Lower leg skin (tissue), 4 donors: ENCODE data around the gene C10orf95. TPM values are rescaled to one million over a fixed set of nuclear protein-coding genes. Genes with fewer than 3 reads are reported as not detected.

ENCODE experiments used
- DNase-seq, 2 donors: peaks; one replicate each; pipeline ENCODE4 v3.0.0-alpha.2; 2019; ENCODE audit warnings: low spot score in 2 of 2
- H3K4me3 ChIP-seq: fragments of 200-600 bp; sonication (generic); 2 replicates; pipeline ENCODE4 v1.5.1; 2017; ENCODE audit warnings: mild to moderate bottlenecking, low read depth; ENCODE audit not compliant: poor library complexity, severe bottlenecking
- POLR2A ChIP-seq, 2 donors: fragments of 450-650 bp; IDR thresholded peaks; one replicate each; pipeline ENCODE4 v1.6.1; 2016 to 2017; ENCODE audit warnings: antibody characterized with exemption in 2 of 2, mild to moderate bottlenecking in 1 of 2, moderate library complexity in 1 of 2
- WGBS, 2 donors: methylation state at CpG; one replicate each; pipeline ENCODE4 v1.1.5; 2018; 5-methylcytosine and 5-hydroxymethylcytosine counted together
- intact Hi-C: fragments of 100-400 bp; cut with DNase I; formaldehyde crosslinking; loops from one replicate; pipeline ENCODE4 v1.15.0; 2023; ENCODE audit warnings: low total_unique reads
- total RNA-seq, 4 donors: library from RNA; depleted of rRNA; stranded (reverse); fragments of >200 nt; gene quantifications; one replicate each; pipeline ENCODE4 v1.1.0, GENCODE V29; 2016
- TF ChIP-seq, protein P1 (sequence below), 3 donors: fragments of 450-650 bp; IDR thresholded peaks; one replicate each; pipeline ENCODE4 v1.5.1; 2016; ENCODE audit warnings: antibody characterized with exemption in 3 of 3, mild to moderate bottlenecking in 3 of 3, moderate library complexity in 2 of 3

Gene C10orf95
- total RNA-seq, 4 donors from 2014 or later: 7.6 to 17.3 (median 11.5) TPM

DNA sequence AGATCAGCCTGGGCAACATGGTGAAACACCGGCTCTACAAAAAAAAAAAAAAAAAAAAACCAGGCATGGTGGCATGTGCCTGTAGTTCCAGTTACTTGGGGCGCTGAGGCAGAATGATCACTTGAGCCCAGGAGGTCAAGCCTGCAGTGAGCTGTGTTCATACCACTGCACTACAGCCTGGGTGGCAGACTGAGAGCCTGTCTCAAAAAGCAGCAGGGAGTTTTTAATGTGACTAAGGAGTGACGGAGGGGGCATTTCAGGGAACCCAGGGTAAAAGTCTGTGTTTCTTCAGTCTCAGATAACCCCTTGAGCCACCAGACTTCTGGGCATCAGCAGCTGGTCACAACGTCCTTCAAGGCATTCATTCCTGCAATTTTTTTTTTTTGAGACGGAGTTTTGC lies 2.2 kb upstream of the C10orf95 start:
- DNase-seq: no peak
- no peak overlapping the region for H3K4me3 ChIP-seq
- intact Hi-C loops: no loop called here
- 88 to 92% methylated on average over 5 of the region's 5 CpGs for WGBS, 2 donors
- TF ChIP-seq, protein P1, sequence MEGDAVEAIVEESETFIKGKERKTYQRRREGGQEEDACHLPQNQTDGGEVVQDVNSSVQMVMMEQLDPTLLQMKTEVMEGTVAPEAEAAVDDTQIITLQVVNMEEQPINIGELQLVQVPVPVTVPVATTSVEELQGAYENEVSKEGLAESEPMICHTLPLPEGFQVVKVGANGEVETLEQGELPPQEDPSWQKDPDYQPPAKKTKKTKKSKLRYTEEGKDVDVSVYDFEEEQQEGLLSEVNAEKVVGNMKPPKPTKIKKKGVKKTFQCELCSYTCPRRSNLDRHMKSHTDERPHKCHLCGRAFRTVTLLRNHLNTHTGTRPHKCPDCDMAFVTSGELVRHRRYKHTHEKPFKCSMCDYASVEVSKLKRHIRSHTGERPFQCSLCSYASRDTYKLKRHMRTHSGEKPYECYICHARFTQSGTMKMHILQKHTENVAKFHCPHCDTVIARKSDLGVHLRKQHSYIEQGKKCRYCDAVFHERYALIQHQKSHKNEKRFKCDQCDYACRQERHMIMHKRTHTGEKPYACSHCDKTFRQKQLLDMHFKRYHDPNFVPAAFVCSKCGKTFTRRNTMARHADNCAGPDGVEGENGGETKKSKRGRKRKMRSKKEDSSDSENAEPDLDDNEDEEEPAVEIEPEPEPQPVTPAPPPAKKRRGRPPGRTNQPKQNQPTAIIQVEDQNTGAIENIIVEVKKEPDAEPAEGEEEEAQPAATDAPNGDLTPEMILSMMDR (IDR thresholded peaks at IDR 0.05): no peak
- TF ChIP-seq POLR2A (IDR thresholded peaks at IDR 0.05): no peak

GRCh38 chr10:102452672-102453340 lies 1.5 kb upstream of the C10orf95 start:
- intact Hi-C loops: no loop called here
- TF ChIP-seq POLR2A (IDR thresholded peaks at IDR 0.05): no peak
- TF ChIP-seq, protein P1 (IDR thresholded peaks at IDR 0.05): no peak
- WGBS, 2 donors: 38 to 40% methylated on average over 3 of the region's 3 CpGs
- no peak overlapping the region for H3K4me3 ChIP-seq
- DNase-seq: peak in 1 of 2 donors; percentile 85

- peak overlapping the region; percentile 79 for H3K4me3 ChIP-seq
- TF ChIP-seq, protein P1 (IDR thresholded peaks at IDR 0.05): no peak
- peak in 1 of 2 donors; percentile 6 for TF ChIP-seq POLR2A (IDR thresholded peaks at IDR 0.05)
- intact Hi-C loops: no loop called here
- peak; percentile 51 to 94 for DNase-seq
- 0 to 1% methylated on average over 5 to 46 of the region's 104 CpGs for WGBS, 2 donors
Observed at GRCh38 chr10:102450374-102451104, 804 bp downstream of the C10orf95 start.

GRCh38 chr10:102450124-102450373 lies 1.3 kb downstream of the C10orf95 start:
- H3K4me3 ChIP-seq: peak overlapping the region; percentile 79
- no peak for DNase-seq
- TF ChIP-seq, protein P1 (IDR thresholded peaks at IDR 0.05): no peak
- no peak for TF ChIP-seq POLR2A (IDR thresholded peaks at IDR 0.05)
- intact Hi-C loops: no loop called here
- 0% methylated on average over 6 to 11 of the region's 11 CpGs for WGBS, 2 donors

DNA sequence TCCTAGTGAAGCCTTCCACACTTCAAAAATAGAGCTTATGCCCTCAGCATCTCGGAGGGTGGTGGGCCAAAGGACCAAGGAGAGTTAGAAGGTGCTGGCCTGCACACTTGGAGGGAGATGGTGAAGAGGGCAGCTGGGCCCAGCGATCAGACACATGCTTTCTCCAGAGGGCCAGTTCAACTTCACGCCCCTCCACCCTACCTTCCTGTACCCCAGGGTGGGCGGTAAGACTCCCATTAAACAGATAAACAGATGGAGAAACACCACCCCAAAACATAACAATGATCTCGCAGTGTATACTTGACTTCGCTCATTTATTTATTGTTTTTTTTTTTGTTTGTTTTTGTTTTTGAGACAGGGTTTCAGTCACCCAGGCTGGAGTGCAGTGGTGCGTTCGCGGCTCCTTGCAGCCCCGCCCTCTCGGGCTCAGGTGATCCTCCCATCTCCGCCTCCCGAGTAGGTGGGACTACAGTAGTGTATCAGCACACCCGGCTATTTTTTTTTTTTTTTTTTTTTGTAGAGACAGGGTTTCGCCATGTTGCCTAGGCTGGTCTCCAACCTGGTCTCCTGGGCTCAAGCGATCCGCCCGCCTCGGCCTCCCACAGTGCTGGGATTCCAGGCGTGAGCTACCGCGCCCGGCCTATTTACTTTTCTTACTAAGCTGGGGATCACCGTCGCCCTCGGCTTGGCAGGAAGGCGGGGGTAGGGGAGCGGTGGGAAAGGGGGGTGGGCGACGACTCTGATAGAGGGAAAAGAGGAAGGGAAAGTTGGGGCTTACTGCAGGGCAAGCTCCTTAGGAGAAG lies 1.8 kb downstream of the C10orf95 start:
- no peak for TF ChIP-seq POLR2A (IDR thresholded peaks at IDR 0.05)
- TF ChIP-seq, protein P1 (IDR thresholded peaks at IDR 0.05): no peak
- DNase-seq: peak; percentile 78 to 92
- peak overlapping the region; percentile 79 for H3K4me3 ChIP-seq
- 10 to 12% methylated on average over 30 of the region's 30 CpGs for WGBS, 2 donors
- intact Hi-C loops: no loop called here
